Head of caudate nucleus (tissue), 42 donors: Measurements from ENCODE around the gene ISY1.
"Not testable (repeated sequence)": the region's sequence is repeated elsewhere in the genome, so short reads cannot be mapped to it uniquely, and the experiment has no call there.

Experiments used
- DNase-seq, 42 donors: peaks; one replicate each; pipeline versions ENCODE4 v3.0.0 to v3.0.0-alpha.2; 2020 to 2021; ENCODE audit warnings: mixed read lengths in 7 of 42
- intact Hi-C: fragments of 100-400 bp; cut with DNase I; formaldehyde crosslinking; loops from one replicate; pipeline ENCODE4 v1.15.0; 2022

ISY1 gene

GRCh38 chr3:129123314-129124060, 37.4 kb downstream of the ISY1 start:
- DNase-seq = no peak
- intact Hi-C loops = no loop called here

DNA sequence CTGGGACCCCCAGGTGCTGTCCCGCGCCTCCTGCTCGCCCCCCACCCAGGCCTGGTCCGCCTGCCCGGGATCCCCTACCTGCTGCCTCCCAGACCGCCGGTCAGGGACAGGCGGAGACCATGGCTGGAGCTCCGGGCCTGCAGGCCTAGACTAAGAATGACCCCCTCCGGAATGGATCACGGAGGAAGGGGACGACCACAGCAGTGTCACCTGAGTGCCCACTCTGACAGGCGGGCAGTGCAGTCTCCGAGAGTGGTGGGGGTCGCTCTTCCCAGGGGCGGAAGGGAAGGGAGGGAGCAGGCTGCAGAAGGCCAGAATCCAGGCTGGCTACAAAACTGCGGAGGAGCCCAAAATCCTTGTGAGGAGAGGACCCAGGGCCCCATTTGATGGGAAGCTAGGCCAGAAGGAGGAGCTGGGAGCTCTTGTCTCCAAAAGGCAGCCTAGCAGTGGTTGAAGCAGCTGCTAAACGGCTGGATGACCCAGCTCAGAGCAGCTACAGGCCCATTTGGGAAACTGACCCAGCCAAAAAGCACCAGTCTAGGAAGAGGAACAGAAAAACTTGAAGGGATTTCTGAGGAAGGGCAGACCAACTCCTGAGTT, 38.4 kb downstream of the ISY1 start:
- intact Hi-C loops = no loop called here
- DNase-seq = peak in 1 of 42 donors; percentile 10

- intact Hi-C loops = no loop called here
- peak; percentile 56 to 93 (median 84) for DNase-seq
These were observed 39.0 kb downstream of the ISY1 start, which contains the start of gene RAB43 for GRCh38 chr3:129121792-129122411. Gene RAB43 (minus strand): TSS chr3:129121804. CDS start chr3:129121489, 315 bp downstream.

DNA sequence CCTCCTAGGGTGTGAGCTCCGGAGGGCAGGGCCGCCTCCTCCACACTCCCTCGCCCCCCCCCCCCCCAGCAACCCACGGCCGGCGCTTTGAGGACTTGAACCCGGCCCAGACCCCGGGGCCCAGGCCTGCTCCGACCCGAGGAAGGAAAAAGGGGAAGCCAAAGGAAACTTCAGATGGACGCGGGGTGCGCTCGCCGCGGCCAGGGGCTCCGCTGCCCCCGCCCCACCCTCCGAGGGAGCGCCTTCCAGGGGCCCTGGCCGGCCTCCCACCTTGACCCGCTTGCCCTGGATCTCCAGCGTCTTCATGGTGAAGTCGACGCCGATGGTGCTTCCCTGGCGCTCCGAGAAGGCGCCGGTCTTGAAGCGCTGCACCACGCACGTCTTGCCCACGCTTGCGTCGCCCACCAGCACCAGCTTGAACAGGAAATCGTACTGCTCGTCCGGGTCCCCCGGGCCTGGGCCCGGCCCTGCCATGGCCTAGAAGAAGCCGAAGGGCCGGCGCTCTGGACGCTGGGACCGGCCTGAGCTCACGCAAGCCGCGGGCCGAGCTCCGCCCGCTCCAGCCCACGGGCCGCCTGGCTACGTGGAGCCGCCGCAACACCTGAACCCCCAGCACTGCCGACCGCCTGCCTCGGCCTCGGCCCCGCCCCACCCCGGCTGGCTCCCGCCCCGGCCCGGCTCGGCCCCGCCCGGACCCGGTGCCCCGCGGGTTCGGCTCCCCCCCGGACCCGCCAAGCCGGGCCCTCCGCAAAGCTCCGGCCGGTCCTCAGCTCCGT, 39.7 kb downstream of the ISY1 start:
- intact Hi-C loops = no loop called here
- DNase-seq = peak in 32 of 42 donors; percentile 15 to 64 (median 44)

GRCh38 chr3:129120254-129121004, 40.4 kb downstream of the ISY1 start:
- intact Hi-C loops = no loop called here
- peak; percentile 26 to 83 (median 58) for DNase-seq

DNA sequence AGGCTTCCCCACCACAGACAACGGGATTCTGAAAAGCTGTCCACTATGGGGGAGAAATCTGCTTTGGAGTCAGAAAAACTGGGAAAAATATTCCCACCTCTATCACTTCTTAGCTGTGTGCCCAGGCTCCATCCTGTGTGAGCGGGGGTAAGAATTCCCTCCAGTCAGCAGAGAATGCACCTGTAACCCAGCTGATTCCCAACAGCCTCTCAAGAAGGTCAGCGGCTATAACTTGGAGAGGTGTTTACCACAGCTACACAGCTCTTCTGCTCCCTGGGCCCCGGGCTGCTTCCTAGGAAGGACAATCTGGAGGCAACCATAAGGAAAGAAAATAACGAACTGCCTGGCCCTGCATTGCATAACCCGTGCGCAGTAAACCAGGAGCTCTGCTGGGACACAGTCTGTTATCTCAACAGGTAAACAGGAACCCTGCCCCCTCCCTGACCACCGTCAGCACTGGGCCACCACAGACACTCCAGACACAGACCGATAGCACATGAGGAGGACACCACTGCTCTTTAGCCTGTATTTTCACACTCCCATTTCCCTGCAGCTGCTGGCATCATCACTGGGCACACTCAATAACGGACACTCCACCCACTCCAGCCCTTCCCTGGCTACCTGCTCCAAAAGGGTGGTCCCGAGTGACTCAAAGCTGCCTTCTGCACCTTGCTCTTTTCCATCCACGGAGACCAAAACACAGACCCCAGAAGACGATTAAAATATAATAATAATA, 41.3 kb downstream of the ISY1 start:
- intact Hi-C loops = no loop called here
- DNase-seq = no peak

GRCh38 chr3:129118745-129119144, 42.1 kb downstream of the ISY1 start:
- DNase-seq = no peak
- intact Hi-C loops = no loop called here

GRCh38 chr3:129117134-129117533, 43.7 kb downstream of the ISY1 start:
- DNase-seq = no peak
- intact Hi-C loops = no loop called here

- DNase-seq = no peak
- intact Hi-C loops = no loop called here
These were observed 44.3 kb downstream of the ISY1 start for GRCh38 chr3:129116482-129116946.

DNA sequence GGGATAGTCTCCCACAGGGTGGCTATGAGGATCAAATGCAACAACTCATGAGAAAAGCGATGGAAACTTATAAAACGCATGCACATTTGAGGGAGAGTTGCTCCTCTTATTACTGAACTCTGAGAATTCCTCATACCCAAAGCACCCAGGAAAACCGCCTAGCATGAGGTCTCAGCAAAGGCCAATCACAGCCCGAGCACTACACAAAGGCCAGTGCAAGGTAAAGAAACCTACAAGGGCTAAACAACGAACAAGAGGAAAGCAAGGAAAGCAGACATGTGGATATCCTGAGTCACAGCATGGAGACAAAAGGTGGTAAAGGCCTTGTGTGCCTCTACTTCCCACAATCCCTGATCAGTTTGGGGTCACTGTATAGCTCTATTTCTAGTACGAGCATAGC, 46.4 kb downstream of the ISY1 start:
- intact Hi-C loops = no loop called here
- no peak for DNase-seq

- intact Hi-C loops = no loop called here
- no peak for DNase-seq
These were observed 48.4 kb downstream of the ISY1 start for GRCh38 chr3:129112308-129113052.

DNA sequence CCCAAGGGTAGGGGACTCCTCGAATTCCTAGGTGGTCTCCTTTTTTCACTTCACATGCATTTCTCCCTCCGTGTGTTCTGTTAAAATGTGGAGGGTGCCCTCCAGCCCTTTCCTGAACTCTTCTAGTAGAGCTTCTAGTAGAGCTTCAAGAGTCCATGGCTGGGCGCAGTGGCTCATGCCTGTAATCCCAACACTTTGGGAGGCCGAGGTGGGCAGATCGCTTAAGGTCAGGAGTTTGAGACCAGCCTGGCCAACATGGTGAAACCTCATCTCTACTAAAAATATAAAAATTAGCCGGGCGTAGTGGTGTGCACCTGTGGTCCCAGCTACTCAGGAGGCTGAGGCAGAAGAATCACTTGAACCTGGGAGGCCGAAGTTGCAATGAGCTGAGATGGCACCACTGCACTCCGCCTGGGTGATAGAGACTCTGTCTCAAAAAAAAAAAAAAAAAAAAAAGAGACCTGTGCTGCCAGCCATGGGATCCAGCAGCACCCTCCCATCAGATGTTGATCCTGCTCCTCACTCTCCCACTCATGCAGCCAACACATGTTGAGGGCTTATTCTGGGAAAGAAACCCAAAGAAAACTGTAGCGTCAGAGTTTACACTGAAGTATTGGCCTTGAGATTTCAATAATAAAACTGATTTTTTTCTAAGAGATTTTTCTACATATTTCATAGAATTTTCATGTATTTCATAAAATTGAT, 49.6 kb downstream of the ISY1 start:
- intact Hi-C loops, DNase-seq: not testable (repeated sequence)

DNA sequence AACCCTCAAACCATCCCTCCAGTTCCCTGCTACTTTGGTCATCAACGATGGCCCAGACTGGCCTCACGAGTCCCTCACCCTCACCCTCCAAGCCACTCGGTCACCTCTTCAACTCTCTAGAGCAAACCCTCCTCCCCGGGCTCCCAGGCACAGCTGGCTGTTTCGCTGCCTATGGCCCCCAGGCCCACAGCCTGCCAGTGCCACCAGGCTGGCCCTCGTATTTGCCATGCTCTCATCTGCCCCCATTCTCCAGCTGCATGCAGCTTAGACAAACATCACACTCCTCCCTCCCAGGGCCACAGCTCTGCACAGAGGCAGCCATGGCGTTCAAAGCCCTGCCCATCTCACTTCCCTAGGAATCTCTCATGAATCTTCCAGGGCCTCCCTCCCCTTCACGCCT, 53.1 kb downstream of the ISY1 start:
- intact Hi-C loops = no loop called here
- no peak for DNase-seq

- no peak for DNase-seq
- intact Hi-C loops = no loop called here
These were observed 53.8 kb downstream of the ISY1 start for GRCh38 chr3:129106866-129107565.

GRCh38 chr3:129106320-129106719, 54.5 kb downstream of the ISY1 start:
- no peak for DNase-seq
- intact Hi-C loops = no loop called here

- intact Hi-C loops = no loop called here
- no peak for DNase-seq
These were observed 55.0 kb downstream of the ISY1 start for GRCh38 chr3:129105862-129106261.
